Transverse colon (tissue), 4 donors: Measurements from ENCODE around the gene NFYC.

ENCODE experiments used
- EP300 ChIP-seq: sonication (generic); formaldehyde crosslinking; IDR thresholded peaks from one replicate; pipeline ENCODE4 v1.6.1; 2017; ENCODE audit warnings: antibody characterized with exemption, low read depth
- POLR2AphosphoS5 ChIP-seq, 3 donors: sonication (generic); formaldehyde crosslinking; IDR thresholded peaks; one replicate each; pipeline ENCODE4 v1.6.1; 2016; ENCODE audit warnings: antibody characterized with exemption in 3 of 3
- TF ChIP-seq, protein P1 (sequence below), 5 experiments: fragments of 200-600 bp in 3 of 5; fragments of 450-650 bp in 2 of 5; sonication (generic) in 3 of 5; IDR thresholded peaks; 1 replicate in 2 of 5; 2 replicates in 3 of 5; pipeline ENCODE4 v1.5.1; 2016 to 2017; ENCODE audit warnings: antibody characterized with exemption in 5 of 5, inconsistent platforms in 3 of 5, mild to moderate bottlenecking in 2 of 5, moderate library complexity in 1 of 5

DNA sequence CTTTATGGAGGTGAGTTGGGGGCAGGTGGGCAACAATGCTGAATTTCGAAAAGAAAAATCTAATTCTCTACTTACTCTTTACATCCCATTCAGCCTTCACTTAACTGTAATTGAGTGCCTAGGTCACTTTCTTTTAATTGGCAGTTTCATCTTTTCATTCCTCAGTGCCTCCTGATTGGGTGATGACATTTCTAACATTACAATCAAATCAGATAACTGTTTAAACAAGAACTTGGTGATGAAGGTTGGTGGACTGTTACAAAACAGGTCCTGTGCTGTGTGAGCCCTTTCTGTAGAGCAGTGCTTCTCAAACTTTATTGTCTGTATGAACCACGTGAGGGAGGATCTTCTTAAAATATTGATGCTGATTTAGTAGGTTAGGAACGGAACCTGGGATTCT lies 51.9 kb downstream of the NFYC start:
- TF ChIP-seq, protein P1, sequence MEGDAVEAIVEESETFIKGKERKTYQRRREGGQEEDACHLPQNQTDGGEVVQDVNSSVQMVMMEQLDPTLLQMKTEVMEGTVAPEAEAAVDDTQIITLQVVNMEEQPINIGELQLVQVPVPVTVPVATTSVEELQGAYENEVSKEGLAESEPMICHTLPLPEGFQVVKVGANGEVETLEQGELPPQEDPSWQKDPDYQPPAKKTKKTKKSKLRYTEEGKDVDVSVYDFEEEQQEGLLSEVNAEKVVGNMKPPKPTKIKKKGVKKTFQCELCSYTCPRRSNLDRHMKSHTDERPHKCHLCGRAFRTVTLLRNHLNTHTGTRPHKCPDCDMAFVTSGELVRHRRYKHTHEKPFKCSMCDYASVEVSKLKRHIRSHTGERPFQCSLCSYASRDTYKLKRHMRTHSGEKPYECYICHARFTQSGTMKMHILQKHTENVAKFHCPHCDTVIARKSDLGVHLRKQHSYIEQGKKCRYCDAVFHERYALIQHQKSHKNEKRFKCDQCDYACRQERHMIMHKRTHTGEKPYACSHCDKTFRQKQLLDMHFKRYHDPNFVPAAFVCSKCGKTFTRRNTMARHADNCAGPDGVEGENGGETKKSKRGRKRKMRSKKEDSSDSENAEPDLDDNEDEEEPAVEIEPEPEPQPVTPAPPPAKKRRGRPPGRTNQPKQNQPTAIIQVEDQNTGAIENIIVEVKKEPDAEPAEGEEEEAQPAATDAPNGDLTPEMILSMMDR (IDR thresholded peaks at IDR 0.05), result no peak
- no peak for TF ChIP-seq POLR2AphosphoS5 (IDR thresholded peaks at IDR 0.05)
- no peak for TF ChIP-seq EP300
